Cerebellar nuclear complex (tissue), 1 donor: Measurements from ENCODE around the gene LFNG.

Source experiments
- DNase-seq, 2 experiments: peaks; one replicate each; lab custom pipeline; 2025; lab: John Stamatoyannopoulos, UW

Gene LFNG

DNA sequence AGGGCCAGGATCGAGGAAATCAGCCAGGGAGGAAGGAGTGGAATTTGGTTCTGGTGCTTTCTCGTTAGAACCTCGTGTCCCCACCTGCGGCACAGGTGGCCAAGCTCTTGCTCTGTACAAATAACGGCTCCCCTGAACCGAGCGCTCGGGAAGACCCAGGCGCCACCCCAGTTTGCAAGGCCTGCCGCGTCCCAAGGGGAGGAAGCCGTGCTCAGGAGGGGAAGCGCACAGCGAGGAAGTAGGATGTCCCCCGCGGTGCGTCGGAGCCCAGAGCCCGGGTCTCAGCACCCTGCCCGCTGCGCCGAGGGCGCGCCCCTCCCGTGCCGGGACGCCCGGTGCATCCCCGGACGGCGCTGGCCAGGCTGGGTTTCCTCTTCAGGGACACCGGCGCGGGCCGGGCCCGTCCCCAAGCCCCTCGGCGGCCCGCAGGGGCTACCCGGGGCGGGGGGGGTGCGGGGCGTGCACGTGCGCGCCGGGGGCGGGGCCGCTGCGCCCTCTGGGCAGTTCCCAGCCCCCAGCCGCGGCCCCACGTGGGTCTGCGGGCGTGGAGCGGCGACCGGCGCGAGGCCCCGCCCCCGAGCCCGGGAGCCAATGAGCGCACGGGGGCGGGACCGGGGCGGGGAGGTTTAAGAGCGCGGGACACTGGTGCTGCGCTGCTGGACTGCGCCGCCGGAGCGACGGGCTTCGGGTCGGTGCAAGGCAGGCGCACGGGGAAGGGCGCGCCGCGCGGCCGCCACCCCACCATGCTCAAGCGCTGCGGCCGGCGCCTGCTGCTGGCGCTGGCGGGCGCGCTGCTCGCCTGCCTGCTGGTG lies at the start of gene LFNG:
TSS of gene LFNG (plus strand) at position 656 of the 812 bp plus-strand sequence. CDS start at position 744, 88 bp downstream.
- peak; percentile 9 to 33 for DNase-seq

- DNase-seq: no peak
These were observed 49.2 kb upstream of the LFNG start for GRCh38 chr7:2470204-2471021.

- DNase-seq: no peak
These were observed 48.6 kb upstream of the LFNG start for GRCh38 chr7:2471022-2471329.

GRCh38 chr7:2471396-2471795 lies 48.2 kb upstream of the LFNG start:
- DNase-seq: no peak

DNA sequence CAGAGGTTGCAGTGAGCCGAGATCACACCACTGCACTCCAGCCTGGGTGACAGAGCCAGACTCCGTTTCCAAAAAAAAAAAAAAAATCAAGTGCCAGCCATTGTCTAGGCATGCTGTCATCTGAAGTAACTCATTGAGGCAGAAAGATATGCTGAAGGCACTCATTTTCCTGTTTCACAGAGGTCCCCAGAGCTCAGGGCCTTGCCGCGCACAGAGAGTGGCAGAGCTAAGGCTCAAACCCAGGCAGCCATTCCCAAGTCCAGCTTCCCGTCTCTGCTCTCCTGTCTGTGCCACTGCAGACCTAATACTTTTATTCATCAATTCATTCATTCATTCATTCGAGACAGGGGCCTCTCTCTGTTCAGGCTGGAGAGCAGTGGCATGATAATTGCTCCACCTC lies 46.8 kb upstream of the LFNG start:
- DNase-seq: no peak

DNA sequence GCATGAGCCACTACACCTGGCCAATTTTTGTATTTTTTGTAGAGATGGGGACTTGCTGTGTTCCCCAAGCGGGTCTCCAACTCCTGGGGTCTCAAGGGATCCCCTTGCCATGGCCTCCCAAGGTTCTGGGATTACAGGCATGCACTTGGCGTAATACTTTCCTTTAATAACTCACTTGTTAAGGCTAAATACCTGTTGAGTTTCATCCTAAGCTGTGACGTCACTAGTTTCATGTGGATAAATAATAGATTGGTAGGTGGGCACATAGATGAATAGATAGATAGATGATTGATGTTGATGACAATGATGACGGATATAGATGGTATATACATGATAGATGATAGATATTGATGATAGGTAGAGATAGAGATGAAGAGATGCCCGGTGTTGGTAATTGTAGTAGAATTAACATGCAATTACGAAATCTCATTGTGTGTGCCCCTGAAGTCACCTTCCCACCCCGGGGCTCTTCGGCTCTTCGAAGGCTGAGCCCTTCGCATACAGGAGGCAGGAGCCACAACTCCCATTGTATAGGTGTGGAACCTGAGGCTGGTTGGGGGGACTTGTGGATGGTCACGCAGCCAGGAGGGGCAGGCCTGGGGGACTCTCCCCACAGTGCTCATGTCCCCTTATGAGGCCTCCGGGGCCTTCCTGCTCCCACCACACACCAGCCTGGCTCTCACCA lies 45.9 kb upstream of the LFNG start:
- DNase-seq: no peak

DNA sequence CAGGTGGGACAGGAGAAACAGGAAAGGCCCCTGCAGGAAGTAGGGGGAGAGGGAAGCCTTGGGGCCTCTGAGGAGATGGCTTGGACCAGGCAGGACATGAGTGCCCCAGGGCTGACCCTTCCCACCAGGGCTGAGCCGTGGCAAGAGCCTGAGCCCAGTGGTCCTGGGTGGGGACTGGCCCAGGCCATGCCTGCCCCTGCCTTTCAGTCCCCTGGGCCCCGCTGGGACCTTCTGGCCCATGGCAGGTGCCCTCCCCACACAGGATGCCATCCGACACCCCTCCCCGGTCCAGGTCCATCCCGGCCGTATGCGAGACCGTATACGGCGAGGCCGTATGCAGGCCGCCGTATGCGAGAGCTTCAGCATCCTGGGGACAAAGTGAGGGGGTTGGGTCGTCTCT lies 45.4 kb upstream of the LFNG start:
- DNase-seq: no peak

GRCh38 chr7:2474813-2475677 lies 44.5 kb upstream of the LFNG start:
- DNase-seq: no peak

DNA sequence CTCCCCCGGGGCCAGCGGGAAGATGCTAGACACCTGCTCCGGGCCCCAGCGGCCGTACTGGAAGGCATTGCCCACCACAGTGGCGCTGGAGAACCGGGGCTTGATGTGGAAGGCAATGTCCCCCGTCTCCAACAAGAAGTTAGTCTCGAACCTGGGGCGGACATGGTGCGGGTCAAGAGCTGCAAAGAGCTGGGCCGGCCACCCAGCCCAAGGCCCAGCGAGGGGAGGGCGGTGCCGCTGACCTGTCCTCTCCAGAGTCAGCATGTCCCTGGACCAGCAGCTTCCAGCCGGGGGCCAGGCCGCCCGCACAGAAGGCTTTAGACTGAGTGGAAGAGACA lies 43.9 kb upstream of the LFNG start:
- no peak for DNase-seq

DNA sequence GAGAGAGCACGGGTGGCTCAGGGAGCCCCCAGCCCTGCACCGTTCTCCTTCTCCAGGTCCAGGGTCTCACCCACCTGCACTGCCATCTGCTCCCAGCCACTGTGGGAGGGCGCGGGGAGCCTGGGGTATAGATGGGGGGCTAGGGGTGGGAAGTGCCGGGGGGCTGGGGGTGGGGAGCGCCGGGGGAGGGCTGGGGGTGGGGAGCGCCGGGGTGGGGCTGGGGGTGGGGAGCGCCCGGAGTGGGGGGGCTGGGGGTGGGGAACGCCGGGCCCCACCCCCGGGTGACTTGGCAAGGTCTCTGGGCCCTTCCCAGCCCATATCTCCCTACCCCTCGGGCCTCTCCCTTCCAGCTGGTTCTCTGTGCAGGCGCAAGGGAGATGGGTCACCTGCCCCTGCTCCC lies 43.3 kb upstream of the LFNG start, which contains the start of gene GRIFIN:
TSS of gene GRIFIN (minus strand) at position 101 of the 400 bp plus-strand sequence. CDS start at position 86, 15 bp downstream.
- DNase-seq: no peak

- no peak for DNase-seq
These were observed 42.7 kb upstream of the LFNG start for GRCh38 chr7:2476776-2477446.

GRCh38 chr7:2477447-2478398 lies 41.9 kb upstream of the LFNG start:
- no peak for DNase-seq

DNA sequence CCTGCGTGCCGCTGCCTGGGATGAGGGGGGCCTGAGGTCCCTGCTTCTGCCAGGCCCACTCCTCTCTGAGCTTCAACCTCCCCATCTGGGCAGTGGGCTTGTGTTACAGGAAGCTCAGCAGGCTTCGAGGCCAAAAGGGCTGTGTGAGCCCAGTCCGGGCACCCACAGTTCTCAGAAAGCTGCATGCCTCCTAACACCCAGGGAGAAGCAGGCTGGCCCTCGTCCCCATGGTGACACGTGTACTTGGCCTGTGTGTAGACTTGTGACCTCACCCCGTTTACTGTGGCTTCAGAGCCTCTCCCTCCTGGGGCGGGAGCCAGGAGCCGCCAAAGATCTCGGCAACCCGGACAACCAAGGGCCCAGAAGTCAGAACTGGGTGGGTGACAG lies 41.2 kb upstream of the LFNG start:
- DNase-seq: no peak

DNA sequence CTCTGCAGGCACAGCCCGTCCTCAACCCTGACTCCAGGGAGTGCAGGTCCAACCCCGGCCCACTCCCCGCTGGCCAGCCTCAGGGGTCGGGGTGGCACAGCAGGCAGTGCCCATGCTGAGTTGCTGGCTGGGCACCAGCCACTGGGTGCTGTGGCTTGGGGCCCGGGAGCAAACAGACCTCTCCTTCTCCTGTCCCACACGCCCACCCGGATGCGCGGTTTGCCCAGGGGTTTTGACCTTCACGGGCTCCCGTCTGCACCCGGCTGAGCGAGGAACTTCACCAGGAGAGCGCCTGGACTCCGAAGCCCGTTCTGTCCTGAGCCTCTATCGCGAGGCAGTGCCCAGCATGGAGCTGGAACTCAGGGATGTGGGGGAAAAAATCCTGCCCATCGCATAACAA lies 40.8 kb upstream of the LFNG start:
- no peak for DNase-seq

- no peak for DNase-seq
These were observed 40.1 kb upstream of the LFNG start for GRCh38 chr7:2479276-2480069.

GRCh38 chr7:2480070-2480408 lies 39.5 kb upstream of the LFNG start:
- no peak for DNase-seq

DNA sequence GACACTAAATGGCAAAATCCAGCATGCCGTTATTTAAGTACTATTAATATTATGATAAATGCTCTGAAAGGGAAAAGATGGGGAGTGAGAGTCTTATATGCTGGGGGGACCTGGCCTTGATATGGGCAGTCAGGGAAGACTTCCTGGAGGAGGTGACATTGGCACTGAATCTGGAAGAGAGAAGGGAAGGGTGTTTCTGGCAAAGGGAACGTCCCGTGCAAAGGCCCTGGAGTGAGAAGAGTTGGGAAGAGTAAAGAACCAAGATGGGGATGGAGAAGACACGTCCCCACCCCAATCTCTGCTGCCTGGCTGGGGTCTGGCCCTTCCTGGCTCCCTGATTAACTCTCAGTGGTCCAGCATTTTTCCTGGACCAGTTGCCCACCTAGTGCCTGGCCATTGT lies 38.4 kb upstream of the LFNG start:
- DNase-seq: no peak

DNA sequence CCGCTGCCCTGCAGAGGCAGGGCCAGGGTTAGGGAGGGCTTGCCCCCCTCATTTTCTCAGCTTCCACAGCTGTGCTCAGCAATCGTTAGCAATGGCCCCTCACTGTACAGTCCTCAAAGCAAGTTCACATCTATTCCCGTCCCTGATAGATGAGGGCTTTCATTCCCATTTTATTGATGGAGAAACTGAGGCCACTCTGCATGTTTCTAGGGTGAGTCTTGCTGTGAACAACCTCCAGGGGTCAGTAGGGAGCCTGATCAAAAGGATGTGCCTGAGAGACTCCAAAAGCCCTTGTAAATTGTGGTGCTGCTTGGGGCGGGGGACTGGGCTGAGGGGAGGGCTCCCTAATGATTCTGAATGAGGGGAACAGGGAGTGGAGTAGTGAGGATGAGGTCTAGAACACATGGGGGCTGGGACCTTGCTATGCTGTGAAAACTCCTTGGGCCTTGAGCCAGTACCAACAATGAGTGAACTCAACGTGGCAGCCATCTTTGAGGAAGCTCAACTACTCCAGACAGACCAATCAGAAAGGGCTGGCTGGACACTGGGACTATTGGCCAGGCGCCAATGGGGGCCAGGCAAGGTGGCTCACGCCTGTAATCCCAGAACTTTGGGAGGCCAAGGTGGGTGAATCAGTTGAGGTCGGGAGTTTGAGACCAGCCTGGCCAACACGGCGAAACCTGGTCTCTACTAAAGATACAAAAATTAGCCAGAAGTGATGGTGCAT lies 36.7 kb upstream of the LFNG start:
- DNase-seq: no peak

DNA sequence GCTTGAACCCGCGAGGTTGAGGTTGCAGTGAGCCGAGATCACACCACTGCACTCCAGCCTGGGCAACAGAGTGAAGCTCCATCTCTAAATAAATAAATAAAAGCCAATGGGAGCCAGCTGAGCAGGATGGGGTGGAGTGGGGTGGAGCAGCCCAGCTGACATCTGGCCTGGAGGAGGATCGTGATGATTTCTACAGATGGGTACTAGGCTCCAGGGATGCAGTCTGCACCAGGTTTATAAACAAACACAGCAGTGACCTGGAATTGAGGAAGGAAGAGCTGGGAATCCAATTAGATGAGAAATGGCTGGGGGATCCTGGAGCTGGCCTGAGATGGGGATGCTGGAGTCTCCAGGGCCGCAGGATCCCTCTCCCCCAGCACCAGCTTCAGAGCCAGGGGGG lies 36.1 kb upstream of the LFNG start:
- DNase-seq: no peak
